ENCODE data around the gene ZNF202.

GRCh38 chr11:123681030-123681429 is 60.4 kb downstream of the ZNF202 start:
- TF ChIP-seq CTCF (IDR thresholded peaks at IDR 0.05; ENCODE audit: low read length) = no peak
- TF ChIP-seq EZH2phosphoT487 (IDR thresholded peaks at IDR 0.05; ENCODE audit: low read length) = no peak

Measured in MM.1S (cell line).